ENCODE measurements around the gene TIMM29. TPM values are rescaled to one million over a fixed set of nuclear protein-coding genes. Genes with fewer than 3 reads are reported as not detected.

Gene TIMM29
- total and polyA plus RNA-seq, 2 experiments from 2014 or later = 31.3 to 54.5 TPM

GRCh38 chr19:10913716-10914340 lies 14.8 kb upstream of the TIMM29 start:
- H3K4me1 ChIP-seq (ENCODE audit: low read depth) = no peaks in the 10 kb centered on the region
- H3K27me3 ChIP-seq = no peaks in the 10 kb centered on the region
- no peak overlapping the region for H3K27ac ChIP-seq
- no peak for TF ChIP-seq CTCF (IDR thresholded peaks at IDR 0.05; ENCODE audit: low read depth, low read length)
- DNase-seq (ENCODE audit: low read depth in 1 of 2, low spot score in 1 of 2) = no peak
- H3K36me3 ChIP-seq = peaks cover 18% of the 10 kb centered on the region
- H3K4me3 ChIP-seq = no peak overlapping the region
- no peaks in the 10 kb centered on the region for H3K9me3 ChIP-seq (ENCODE audit: low read depth)

- H3K36me3 ChIP-seq = peaks cover 18% of the 10 kb centered on the region
- no peak overlapping the region for H3K27ac ChIP-seq
- no peaks in the 10 kb centered on the region for H3K4me1 ChIP-seq (ENCODE audit: low read depth)
- peak in 1 of 2 donors; percentile 56 for DNase-seq (ENCODE audit: low read depth in 1 of 2, low spot score in 1 of 2)
- H3K4me3 ChIP-seq = no peak overlapping the region
- no peaks in the 10 kb centered on the region for H3K27me3 ChIP-seq
- no peaks in the 10 kb centered on the region for H3K9me3 ChIP-seq (ENCODE audit: low read depth)
- no peak for TF ChIP-seq CTCF (IDR thresholded peaks at IDR 0.05; ENCODE audit: low read depth, low read length)
Measured at GRCh38 chr19:10915130-10916091, 13.2 kb upstream of the TIMM29 start.

GRCh38 chr19:10916602-10917001 lies 12.0 kb upstream of the TIMM29 start:
- Histone ChIP-seq H3K4me3 (no peak overlapping the region), H3K4me1 (ENCODE audit: low read depth) (no peaks in the 10 kb centered on the region), H3K9me3 (ENCODE audit: low read depth) (no peaks in the 10 kb centered on the region), H3K27ac (no peak overlapping the region), H3K36me3 (peaks cover 25% of the 10 kb centered on the region), H3K27me3 (no peaks in the 10 kb centered on the region)
- TF ChIP-seq CTCF (IDR thresholded peaks at IDR 0.05; ENCODE audit: low read depth, low read length) = no peak
- DNase-seq (ENCODE audit: low read depth in 1 of 2, low spot score in 1 of 2) = no peak

GRCh38 chr19:10918359-10918758 lies 10.3 kb upstream of the TIMM29 start:
- H3K9me3 ChIP-seq (ENCODE audit: low read depth) = no peaks in the 10 kb centered on the region
- peaks cover 22% of the 10 kb centered on the region for H3K36me3 ChIP-seq
- no peaks in the 10 kb centered on the region for H3K4me1 ChIP-seq (ENCODE audit: low read depth)
- no peak for DNase-seq (ENCODE audit: low read depth in 1 of 2, low spot score in 1 of 2)
- H3K4me3 ChIP-seq = no peak overlapping the region
- no peak for TF ChIP-seq CTCF (IDR thresholded peaks at IDR 0.05; ENCODE audit: low read depth, low read length)
- no peaks in the 10 kb centered on the region for H3K27me3 ChIP-seq
- H3K27ac ChIP-seq = no peak overlapping the region

GRCh38 chr19:10919352-10920287 lies 9.0 kb upstream of the TIMM29 start:
- Histone ChIP-seq H3K4me3 (no peak overlapping the region), H3K9me3 (ENCODE audit: low read depth) (no peaks in the 10 kb centered on the region), H3K27me3 (no peaks in the 10 kb centered on the region), H3K27ac (peak overlapping the region; percentile 23), H3K4me1 (ENCODE audit: low read depth) (no peaks in the 10 kb centered on the region), H3K36me3 (peaks cover 22% of the 10 kb centered on the region)
- DNase-seq (ENCODE audit: low read depth in 1 of 2, low spot score in 1 of 2) = no peak
- TF ChIP-seq CTCF (IDR thresholded peaks at IDR 0.05; ENCODE audit: low read depth, low read length) = no peak

All from cardiac muscle cell (in vitro differentiated cells and primary cell).